ENCODE measurements around the gene LPIN1.

Gene LPIN1

GRCh38 chr2:11769516-11769915, 23.1 kb downstream of the LPIN1 start:
- WGBS: 92% methylated on average over 3 of the region's 3 CpGs
- H3K36me3 ChIP-seq (ENCODE audit: control insufficient read depth in 1 of 2, insufficient read depth in 2 of 2, low read depth in 1 of 2, low read length in 2 of 2): peaks cover 45 to 95% of the 10 kb centered on the region in 2 experiments
- no peak overlapping the region for H3K9ac ChIP-seq (ENCODE audit: low read length)
- no peaks in the 10 kb centered on the region for H3K4me1 ChIP-seq (ENCODE audit: control insufficient read depth, insufficient read depth, low read depth, low read length)
- H3K27me3 ChIP-seq (ENCODE audit: control insufficient read depth in 1 of 2, insufficient read depth in 1 of 2, low read length in 2 of 2): no peaks in the 10 kb centered on the region
- H3K4ac ChIP-seq (ENCODE audit: low read depth in 1 of 2, low read length in 2 of 2): no peak overlapping the region
- no peak overlapping the region for H3K14ac ChIP-seq (ENCODE audit: low read length in 2 of 2)
- no peak for DNase-seq
- no peak overlapping the region for H3K4me3 ChIP-seq (ENCODE audit: insufficient read depth in 1 of 2, low read depth in 1 of 2, low read length in 2 of 2)
- no peak overlapping the region for H4K91ac ChIP-seq (ENCODE audit: low read length)
- H3K79me1 ChIP-seq (replicated peaks; ENCODE audit: low read length, poor library complexity, severe bottlenecking): peaks cover 24% of the 10 kb centered on the region
- H2AK5ac ChIP-seq (ENCODE audit: low read length, severe bottlenecking): no peak overlapping the region
- H2BK15ac ChIP-seq (ENCODE audit: low read depth, poor library complexity, severe bottlenecking): no peak overlapping the region
- no peak overlapping the region for H3K4me2 ChIP-seq (ENCODE audit: low read length, poor library complexity, severe bottlenecking)
- H2BK12ac ChIP-seq (ENCODE audit: low read length in 2 of 2): no peak overlapping the region
- H3K27ac ChIP-seq (ENCODE audit: low read length, poor library complexity, severe bottlenecking): no peak overlapping the region
- no peak overlapping the region for H4K8ac ChIP-seq (ENCODE audit: low read length)
- H3K9me3 ChIP-seq (ENCODE audit: control insufficient read depth, low read length): no peaks in the 10 kb centered on the region
- H2BK120ac ChIP-seq (ENCODE audit: low read depth, low read length): no peak overlapping the region
- no peak overlapping the region for H3K18ac ChIP-seq (ENCODE audit: low read depth in 1 of 2, low read length in 2 of 2)
- H3K23ac ChIP-seq (ENCODE audit: low read length in 2 of 2): no peak overlapping the region
- no peak overlapping the region for H2BK5ac ChIP-seq (ENCODE audit: low read depth, low read length, poor library complexity, severe bottlenecking)
- no peak overlapping the region for H2AFZ ChIP-seq (ENCODE audit: low read depth, low read length)

GRCh38 chr2:11770531-11771188, 24.2 kb downstream of the LPIN1 start:
- no peaks in the 10 kb centered on the region for H3K9me3 ChIP-seq (ENCODE audit: control insufficient read depth, low read length)
- no peak overlapping the region for H4K8ac ChIP-seq (ENCODE audit: low read length)
- H2AK5ac ChIP-seq (ENCODE audit: low read length, severe bottlenecking): no peak overlapping the region
- H2BK12ac ChIP-seq (ENCODE audit: low read length in 2 of 2): no peak overlapping the region
- H3K9ac ChIP-seq (ENCODE audit: low read length): no peak overlapping the region
- no peak overlapping the region for H3K4me3 ChIP-seq (ENCODE audit: insufficient read depth in 1 of 2, low read depth in 1 of 2, low read length in 2 of 2)
- peaks cover 15% of the 10 kb centered on the region for H3K79me1 ChIP-seq (replicated peaks; ENCODE audit: low read length, poor library complexity, severe bottlenecking)
- no peak overlapping the region for H3K18ac ChIP-seq (ENCODE audit: low read depth in 1 of 2, low read length in 2 of 2)
- no peak overlapping the region for H2BK15ac ChIP-seq (ENCODE audit: low read depth, poor library complexity, severe bottlenecking)
- H3K23ac ChIP-seq (ENCODE audit: low read length in 2 of 2): no peak overlapping the region
- H4K91ac ChIP-seq (ENCODE audit: low read length): no peak overlapping the region
- H3K4me2 ChIP-seq (ENCODE audit: low read length, poor library complexity, severe bottlenecking): no peak overlapping the region
- no peak for DNase-seq
- H3K4ac ChIP-seq (ENCODE audit: low read depth in 1 of 2, low read length in 2 of 2): no peak overlapping the region
- no peak overlapping the region for H2AFZ ChIP-seq (ENCODE audit: low read depth, low read length)
- no peaks in the 10 kb centered on the region for H3K27me3 ChIP-seq (ENCODE audit: control insufficient read depth in 1 of 2, insufficient read depth in 1 of 2, low read length in 2 of 2)
- H3K36me3 ChIP-seq (ENCODE audit: control insufficient read depth in 1 of 2, insufficient read depth in 2 of 2, low read depth in 1 of 2, low read length in 2 of 2): peaks cover 37 to 95% of the 10 kb centered on the region in 2 experiments
- no peak overlapping the region for H3K27ac ChIP-seq (ENCODE audit: low read length, poor library complexity, severe bottlenecking)
- WGBS: no CpG with 5 or more reads among the region's 6 CpGs
- H2BK120ac ChIP-seq (ENCODE audit: low read depth, low read length): no peak overlapping the region
- H2BK5ac ChIP-seq (ENCODE audit: low read depth, low read length, poor library complexity, severe bottlenecking): no peak overlapping the region
- no peak overlapping the region for H3K14ac ChIP-seq (ENCODE audit: low read length in 2 of 2)
- no peaks in the 10 kb centered on the region for H3K4me1 ChIP-seq (ENCODE audit: control insufficient read depth, insufficient read depth, low read depth, low read length)

DNA sequence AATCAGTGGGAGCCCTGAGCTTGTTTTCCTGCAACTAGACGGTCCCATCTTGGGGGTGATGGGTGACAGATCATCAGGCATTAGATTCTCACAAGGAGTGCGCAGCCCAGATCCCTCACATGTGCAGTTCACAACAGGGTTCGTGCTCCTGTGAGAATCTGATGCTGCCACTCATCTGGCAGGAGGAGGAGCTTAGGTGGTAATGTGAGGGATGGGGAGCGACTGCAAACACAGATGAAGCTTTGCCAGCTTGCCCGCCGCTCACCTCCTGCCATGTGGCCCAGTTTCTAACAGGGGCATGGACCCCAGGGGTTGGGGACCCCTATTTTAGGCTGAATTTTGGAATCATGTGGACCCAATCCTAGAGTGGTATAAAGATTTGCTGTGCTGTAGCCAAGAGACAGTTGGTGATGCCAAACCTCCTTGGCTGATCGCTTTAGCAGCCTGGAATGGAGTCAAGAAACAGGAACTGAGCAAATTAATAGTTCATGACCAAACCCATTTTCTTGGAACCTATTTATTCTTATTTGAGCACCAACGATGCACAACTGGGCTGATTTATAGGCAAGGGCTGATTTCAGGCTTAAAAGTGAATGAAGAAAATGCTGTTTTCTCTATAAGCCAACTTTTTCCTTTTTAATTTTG, 25.7 kb downstream of the LPIN1 start:
- no peak overlapping the region for H3K23ac ChIP-seq (ENCODE audit: low read length in 2 of 2)
- WGBS: 98% methylated on average over 8 of the region's 8 CpGs

GRCh38 chr2:11773111-11773510, 26.7 kb downstream of the LPIN1 start:
- H3K4me2 ChIP-seq (ENCODE audit: low read length, poor library complexity, severe bottlenecking): no peak overlapping the region
- peaks cover 15% of the 10 kb centered on the region for H3K79me1 ChIP-seq (replicated peaks; ENCODE audit: low read length, poor library complexity, severe bottlenecking)
- no peak overlapping the region for H3K27ac ChIP-seq (ENCODE audit: low read length, poor library complexity, severe bottlenecking)
- H4K8ac ChIP-seq (ENCODE audit: low read length): no peak overlapping the region
- no peak overlapping the region for H2AK5ac ChIP-seq (ENCODE audit: low read length, severe bottlenecking)
- peaks cover 27 to 93% of the 10 kb centered on the region in 2 experiments for H3K36me3 ChIP-seq (ENCODE audit: control insufficient read depth in 1 of 2, insufficient read depth in 2 of 2, low read depth in 1 of 2, low read length in 2 of 2)
- no peak overlapping the region for H3K18ac ChIP-seq (ENCODE audit: low read depth in 1 of 2, low read length in 2 of 2)
- H3K27me3 ChIP-seq (ENCODE audit: control insufficient read depth in 1 of 2, insufficient read depth in 1 of 2, low read length in 2 of 2): no peaks in the 10 kb centered on the region
- H3K9ac ChIP-seq (ENCODE audit: low read length): peak overlapping the region; percentile 1
- H2BK15ac ChIP-seq (ENCODE audit: low read depth, poor library complexity, severe bottlenecking): no peak overlapping the region
- H2BK12ac ChIP-seq (ENCODE audit: low read length in 2 of 2): no peak overlapping the region
- 94% methylated on average over 10 of the region's 10 CpGs for WGBS
- no peaks in the 10 kb centered on the region for H3K4me1 ChIP-seq (ENCODE audit: control insufficient read depth, insufficient read depth, low read depth, low read length)
- H3K4me3 ChIP-seq (ENCODE audit: insufficient read depth in 1 of 2, low read depth in 1 of 2, low read length in 2 of 2): no peak overlapping the region
- no peak overlapping the region for H3K23ac ChIP-seq (ENCODE audit: low read length in 2 of 2)
- DNase-seq: no peak
- H3K14ac ChIP-seq (ENCODE audit: low read length in 2 of 2): no peak overlapping the region
- no peaks in the 10 kb centered on the region for H3K9me3 ChIP-seq (ENCODE audit: control insufficient read depth, low read length)
- H2BK5ac ChIP-seq (ENCODE audit: low read depth, low read length, poor library complexity, severe bottlenecking): no peak overlapping the region
- H2AFZ ChIP-seq (ENCODE audit: low read depth, low read length): no peak overlapping the region
- no peak overlapping the region for H2BK120ac ChIP-seq (ENCODE audit: low read depth, low read length)
- H4K91ac ChIP-seq (ENCODE audit: low read length): no peak overlapping the region
- no peak overlapping the region for H3K4ac ChIP-seq (ENCODE audit: low read depth in 1 of 2, low read length in 2 of 2)

More for the DNA sequence above, 25.7 kb downstream of the LPIN1 start:
- Histone ChIP-seq H2AK5ac (ENCODE audit: low read length, severe bottlenecking) (no peak overlapping the region), H2BK120ac (ENCODE audit: low read depth, low read length) (no peak overlapping the region), H3K4me3 (ENCODE audit: insufficient read depth in 1 of 2, low read depth in 1 of 2, low read length in 2 of 2) (no peak overlapping the region), H3K9me3 (ENCODE audit: control insufficient read depth, low read length) (no peaks in the 10 kb centered on the region), H4K8ac (ENCODE audit: low read length) (no peak overlapping the region), H2BK5ac (ENCODE audit: low read depth, low read length, poor library complexity, severe bottlenecking) (no peak overlapping the region), H4K91ac (ENCODE audit: low read length) (no peak overlapping the region), H3K4me1 (ENCODE audit: control insufficient read depth, insufficient read depth, low read depth, low read length) (no peaks in the 10 kb centered on the region), H3K4ac (ENCODE audit: low read depth in 1 of 2, low read length in 2 of 2) (no peak overlapping the region), H3K9ac (ENCODE audit: low read length) (peak overlapping the region; percentile 1), H3K27ac (ENCODE audit: low read length, poor library complexity, severe bottlenecking) (no peak overlapping the region), H3K79me1 (replicated peaks; ENCODE audit: low read length, poor library complexity, severe bottlenecking) (peaks cover 10% of the 10 kb centered on the region), H3K36me3 (ENCODE audit: control insufficient read depth in 1 of 2, insufficient read depth in 2 of 2, low read depth in 1 of 2, low read length in 2 of 2) (peaks cover 27 to 93% of the 10 kb centered on the region in 2 experiments), H2BK15ac (ENCODE audit: low read depth, poor library complexity, severe bottlenecking) (no peak overlapping the region), H2AFZ (ENCODE audit: low read depth, low read length) (no peak overlapping the region), H3K14ac (ENCODE audit: low read length in 2 of 2) (no peak overlapping the region), H2BK12ac (ENCODE audit: low read length in 2 of 2) (no peak overlapping the region), H3K27me3 (ENCODE audit: control insufficient read depth in 1 of 2, insufficient read depth in 1 of 2, low read length in 2 of 2) (no peaks in the 10 kb centered on the region), H3K18ac (ENCODE audit: low read depth in 1 of 2, low read length in 2 of 2) (no peak overlapping the region), H3K4me2 (ENCODE audit: low read length, poor library complexity, severe bottlenecking) (no peak overlapping the region)
- DNase-seq: no peak

Measured in mesenchymal stem cell (in vitro differentiated cells and primary cell).